DMS153 (cell line): ENCODE data around the gene TAP2.
"Not testable (repeated sequence)": the region's sequence is repeated elsewhere in the genome, so short reads cannot be mapped to it uniquely, and the experiment has no call there.

Source experiments
- DNase-seq: peaks from one replicate; lab custom pipeline; 2025; lab: John Stamatoyannopoulos, UW

Gene TAP2

GRCh38 chr6:32835167-32835893 is 3.2 kb downstream of the TAP2 start:
- no peak for DNase-seq

DNA sequence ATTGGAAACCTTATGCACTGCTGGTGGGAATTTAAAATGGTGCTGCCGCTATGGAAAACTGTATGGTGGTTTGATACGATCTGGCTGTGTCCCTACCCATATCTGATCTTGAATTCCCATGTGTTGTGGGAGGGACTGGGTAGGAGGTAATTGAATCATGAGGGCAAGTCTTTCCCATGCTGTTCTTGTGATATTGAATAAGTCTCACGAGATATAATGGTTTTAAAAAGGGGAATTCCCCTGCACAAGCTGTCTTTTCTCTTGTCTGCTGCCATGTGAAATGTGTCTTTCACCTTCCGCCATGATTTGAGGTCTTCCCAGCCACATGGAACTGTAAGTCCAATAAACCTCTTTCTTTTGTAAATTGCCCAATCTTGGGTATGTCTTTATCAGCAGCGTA is 4.9 kb downstream of the TAP2 start:
- DNase-seq: no peak

- no peak for DNase-seq
Observed at GRCh38 chr6:32832535-32832934, 6.0 kb downstream of the TAP2 start.

GRCh38 chr6:32830936-32831335 is 7.6 kb downstream of the TAP2 start:
- DNase-seq: no peak

GRCh38 chr6:32830017-32830416 is 8.5 kb downstream of the TAP2 start:
- no peak for DNase-seq

DNA sequence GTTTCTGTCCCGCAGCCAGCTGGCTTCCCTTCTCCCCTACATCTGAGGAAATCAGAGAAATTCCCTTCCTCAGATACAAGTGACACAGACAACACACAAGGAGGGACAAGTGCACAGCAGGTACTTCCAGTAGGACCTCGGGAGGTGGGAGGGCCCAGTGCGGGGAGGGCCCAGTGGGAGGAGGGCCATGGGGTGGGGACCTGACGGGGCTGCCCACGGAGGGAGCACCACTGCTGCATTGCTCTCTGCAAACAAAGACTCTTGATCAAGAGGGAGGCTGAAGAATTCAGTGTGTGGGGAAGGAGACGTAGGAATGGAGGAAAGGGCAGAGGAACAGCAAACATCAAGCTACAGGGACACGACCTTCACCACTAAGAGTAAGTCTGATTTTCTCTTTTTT is 9.0 kb downstream of the TAP2 start:
- no peak for DNase-seq

DNA sequence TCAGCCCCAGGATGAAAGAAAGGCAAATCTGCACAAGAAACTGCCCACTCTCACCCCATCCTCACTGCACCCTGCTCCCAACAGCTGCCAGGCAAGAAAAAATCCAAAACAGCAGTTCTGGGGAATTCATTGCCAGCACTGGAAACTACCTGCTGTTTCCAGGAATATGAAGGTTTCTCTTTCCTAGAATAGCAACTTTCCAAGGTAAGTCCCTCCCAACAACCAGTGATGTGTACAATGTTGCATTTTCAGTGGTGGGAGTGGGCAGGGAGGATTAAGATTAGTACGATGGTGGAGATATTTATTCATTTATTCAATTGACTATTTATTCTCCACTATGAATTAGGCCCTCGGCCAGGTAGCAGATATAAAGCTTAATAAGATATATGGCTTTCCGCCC is 11.5 kb downstream of the TAP2 start:
- DNase-seq: no peak

GRCh38 chr6:32825966-32826365 is 12.6 kb downstream of the TAP2 start:
- no peak for DNase-seq

- DNase-seq: no peak
Observed at GRCh38 chr6:32819729-32820128, 18.8 kb downstream of the TAP2 start.

GRCh38 chr6:32818867-32819266 is 19.7 kb downstream of the TAP2 start:
- DNase-seq: no peak

DNA sequence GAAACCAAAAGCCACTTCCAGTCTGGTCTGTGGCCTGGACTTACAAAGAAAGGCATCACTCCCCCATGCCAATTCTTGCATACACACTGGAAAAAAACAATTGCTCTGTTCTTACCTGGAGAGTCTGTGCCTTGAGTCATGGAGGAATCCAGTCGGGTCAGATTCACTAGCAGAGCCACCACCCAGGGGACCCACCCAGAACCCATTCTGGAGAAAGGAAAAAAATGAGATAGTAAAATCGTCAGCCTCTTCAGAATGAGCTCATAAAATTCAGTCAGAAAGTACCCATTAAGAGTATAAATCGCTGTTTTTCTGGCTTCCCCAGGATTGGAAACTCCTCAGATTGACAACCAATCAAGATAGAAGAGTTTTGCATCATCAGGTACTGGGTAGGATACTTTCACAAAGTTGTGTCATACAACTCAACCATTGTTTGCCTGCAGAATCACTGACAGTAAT is 21.8 kb downstream of the TAP2 start, which contains the start of gene HLA-DOB:
Gene HLA-DOB (minus strand): TSS at position 257 of the 459 bp plus-strand sequence. CDS start 51 bp downstream, at position 206.
- DNase-seq: no peak

DNA sequence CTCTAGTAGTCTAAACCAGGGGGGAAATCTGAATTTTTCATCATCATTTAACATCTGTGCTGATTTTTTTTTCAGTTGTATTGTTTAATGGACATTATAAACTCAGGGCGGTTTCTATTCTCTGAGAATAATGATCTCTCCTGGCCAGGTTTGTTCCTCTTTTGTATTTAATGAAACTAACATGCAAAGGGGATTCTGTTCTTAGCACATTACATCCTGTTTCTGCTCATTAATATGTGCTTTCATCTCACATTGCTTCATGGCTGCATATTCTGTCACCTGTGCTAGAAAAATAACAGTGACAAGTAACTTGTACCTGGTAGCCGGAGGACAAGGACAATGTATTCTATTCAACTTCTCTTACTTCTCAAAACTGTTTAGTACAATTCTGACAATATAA is 22.5 kb downstream of the TAP2 start:
- no peak for DNase-seq

DNA sequence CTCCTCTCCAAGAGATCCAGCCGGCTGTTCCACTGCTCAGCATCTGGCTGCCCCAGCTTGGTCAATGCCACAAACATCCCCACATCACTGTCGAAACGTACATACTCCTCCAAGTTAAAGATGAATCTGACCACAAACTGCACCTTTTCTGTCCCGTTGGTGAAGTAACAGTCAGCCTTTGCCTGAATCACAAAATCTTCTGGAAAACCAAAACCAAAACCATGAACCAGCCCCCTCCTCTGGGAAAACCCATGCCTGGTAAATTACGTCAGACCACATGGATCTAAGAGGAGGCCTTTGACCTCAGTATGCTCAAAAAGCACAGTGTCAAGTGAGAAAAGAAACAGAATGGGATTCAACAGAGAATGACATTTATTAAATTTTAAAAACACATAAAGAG is 23.4 kb downstream of the TAP2 start:
- DNase-seq: no peak

DNA sequence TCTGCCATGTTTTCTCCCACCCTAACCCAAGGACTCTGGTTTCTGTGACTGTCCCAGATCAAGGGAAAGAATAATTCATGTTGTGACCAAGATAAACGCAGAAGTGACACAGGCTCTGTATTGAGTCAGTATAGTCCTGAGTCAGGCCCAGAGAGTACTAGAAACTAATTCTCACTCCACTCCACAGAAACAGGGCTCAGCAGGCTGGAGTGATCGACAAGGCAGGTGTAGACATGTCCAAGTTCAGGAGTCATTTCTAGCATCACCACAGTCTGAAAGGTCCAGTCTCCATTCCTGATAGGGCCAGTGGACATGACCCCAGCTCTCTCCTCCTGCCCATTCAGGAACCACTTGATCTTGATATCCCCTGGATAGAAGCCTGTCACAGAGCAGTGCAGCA is 24.4 kb downstream of the TAP2 start:
- DNase-seq: no peak

DNA sequence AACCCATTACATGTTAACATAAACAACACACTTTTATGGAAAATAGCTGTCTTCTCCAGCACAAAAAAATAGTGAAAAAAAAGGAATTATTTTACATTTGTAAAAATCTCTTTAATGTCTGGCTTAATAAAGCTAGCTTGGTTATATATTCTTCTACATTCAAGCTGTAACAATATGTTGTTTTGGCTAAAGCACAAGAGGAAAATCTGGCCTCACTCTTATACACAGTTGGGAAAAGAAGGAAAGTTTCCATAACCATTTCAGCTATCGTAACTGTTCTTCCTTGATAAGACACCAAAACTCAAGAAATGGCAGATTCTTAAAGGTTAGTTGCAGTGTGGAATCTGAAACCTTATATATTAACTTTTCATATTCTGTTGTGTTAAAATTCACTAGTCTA is 29.4 kb downstream of the TAP2 start:
- DNase-seq: no peak

DNA sequence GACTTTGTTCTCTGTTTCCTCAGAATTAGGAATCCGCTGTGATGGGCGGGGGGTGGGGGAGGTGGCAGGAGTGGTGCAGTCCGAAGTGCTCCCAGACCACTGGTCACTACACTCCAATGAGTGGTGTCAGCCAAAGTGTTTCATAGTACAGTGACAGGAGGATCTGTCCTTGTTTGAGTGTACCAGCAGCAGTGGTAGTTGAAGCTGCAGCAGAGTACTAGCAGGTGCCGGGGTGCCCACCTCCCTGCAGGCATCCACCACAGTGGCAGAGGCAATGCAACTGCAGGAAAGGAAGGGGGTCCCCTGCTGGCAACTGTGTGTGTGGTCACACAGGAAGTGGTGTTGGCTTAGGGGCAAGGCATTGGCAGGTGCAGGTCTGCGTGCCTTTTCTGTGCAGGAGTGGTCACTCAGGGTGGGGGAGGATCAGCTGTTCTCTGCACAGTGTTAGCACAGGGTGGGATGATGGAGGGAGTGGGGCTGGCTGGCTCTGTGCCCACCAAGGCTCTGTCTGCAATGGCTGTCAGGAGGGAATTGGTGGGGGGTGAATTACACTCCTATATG is 31.4 kb downstream of the TAP2 start:
- no peak for DNase-seq

DNA sequence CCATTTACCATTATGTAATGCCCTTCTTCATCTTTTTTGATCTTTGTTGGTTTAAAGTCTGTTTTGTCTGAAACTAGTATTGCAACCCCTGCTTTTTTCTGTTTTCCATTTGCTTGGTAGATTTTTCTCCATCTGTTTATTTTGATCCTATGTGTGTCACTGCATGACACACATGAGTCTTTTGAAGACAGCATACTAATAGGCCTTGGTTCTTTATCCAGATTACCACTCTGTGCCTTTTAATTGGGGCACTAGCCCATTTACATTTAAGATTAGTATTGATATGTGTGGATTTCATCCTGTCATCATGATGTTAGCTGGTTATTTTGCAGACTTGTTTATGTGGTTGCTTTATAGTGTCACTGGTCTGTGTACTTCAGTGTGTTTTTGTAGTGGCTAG is 33.1 kb downstream of the TAP2 start:
- DNase-seq: not testable (repeated sequence)

DNA sequence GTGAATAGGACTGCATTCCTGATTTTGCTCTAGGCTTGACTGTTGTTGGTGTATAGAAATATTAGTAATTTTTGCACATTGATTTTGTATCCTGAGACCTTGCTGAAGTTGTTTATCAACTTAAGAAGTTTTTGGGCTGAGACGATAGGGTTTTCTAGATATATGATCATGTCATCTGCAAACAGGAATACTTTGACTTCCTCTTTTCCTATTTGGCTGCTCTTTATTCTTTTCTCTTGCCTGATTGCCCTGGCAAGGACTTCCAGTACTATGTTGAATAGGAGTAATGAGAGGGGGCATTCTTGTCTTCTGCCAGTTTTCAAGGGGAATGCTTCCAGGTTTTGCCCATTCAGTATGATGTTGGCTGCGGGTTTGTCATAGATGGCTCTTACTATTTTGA is 35.1 kb downstream of the TAP2 start:
- no peak for DNase-seq

- DNase-seq: no peak
Observed at GRCh38 chr6:32799740-32800139, 38.8 kb downstream of the TAP2 start.

DNA sequence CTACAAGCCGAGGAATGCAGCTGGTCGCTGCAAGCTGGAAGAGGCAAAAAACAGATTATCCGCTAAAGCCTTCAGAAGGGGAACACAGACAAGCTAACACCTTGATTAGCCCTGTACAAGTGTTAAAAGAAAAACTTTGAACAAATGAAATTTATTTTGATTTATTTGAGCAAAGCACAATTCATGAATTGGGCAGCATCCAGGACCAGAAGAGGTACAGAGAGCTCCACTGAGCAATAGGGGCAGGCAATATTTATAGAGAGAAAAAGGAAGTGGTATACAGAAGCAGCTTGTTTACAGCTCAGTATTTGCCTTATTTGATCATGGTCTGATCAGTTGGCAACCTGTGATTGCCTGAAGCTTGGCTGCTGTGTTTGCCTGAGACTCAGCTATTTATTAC is 39.4 kb downstream of the TAP2 start:
- no peak for DNase-seq

GRCh38 chr6:32796848-32797776 is 41.4 kb downstream of the TAP2 start:
- peak; percentile 13 for DNase-seq

- no peak for DNase-seq
Observed at GRCh38 chr6:32794510-32794909, 44.0 kb downstream of the TAP2 start.
